Panc1 (cell line): ENCODE measurements around the gene BAIAP3. TPM values are rescaled to one million over a fixed set of nuclear protein-coding genes. Genes with fewer than 3 reads are reported as not detected.
"Not testable (repeated sequence)": the region's sequence is repeated elsewhere in the genome, so short reads cannot be mapped to it uniquely, and the experiment has no call there.

ENCODE experiments used
- ATAC-seq: fragments of 200-7000 bp; cut with Tn5 transposase; 2 replicates; pipeline ENCODE4 v1.9.1; 2020; ENCODE audit warnings: mild to moderate bottlenecking, moderate library complexity
- BruUV-seq: library from RNA; stranded (reverse); fragments of 400-500 nt; replicated peaks from 2 replicates; lab custom pipeline; 2021; lab: Mats Ljungman, UMichigan
- CTCF ChIA-PET: fragments of 300-600 bp; sonication (Branson Sonifier 250); formaldehyde crosslinking; loops from one replicate; lab custom pipeline; 2022; ENCODE audit warnings: antibody characterized with exemption; lab: Charles Lee
- POLR2A ChIA-PET: fragments of 300-600 bp; sonication (Branson Sonifier 250); formaldehyde crosslinking; loops from one replicate; lab custom pipeline; 2022; ENCODE audit warnings: antibody characterized with exemption; lab: Charles Lee
- DNase-seq: peaks from one replicate; pipeline ENCODE4 v3.0.0-alpha.2; 2010; ENCODE audit warnings: low read depth, low spot score
- H3K27ac ChIP-seq: 2 replicates; pipeline ENCODE4 v1.5.1; 2011; ENCODE audit warnings: mild to moderate bottlenecking, low read length, inconsistent platforms
- H3K27me3 ChIP-seq: fragments of 200-500 bp; sonication (Bioruptor generic); 2 replicates; pipeline ENCODE4 v1.6.0; 2014; ENCODE audit warnings: low read length, inconsistent platforms; ENCODE audit not compliant: control insufficient read depth, insufficient read depth
- H3K36me3 ChIP-seq: fragments of 200-500 bp; sonication (Bioruptor generic); 2 replicates; pipeline ENCODE4 v1.5.1; 2014; ENCODE audit warnings: inconsistent platforms, mild to moderate bottlenecking, low read length, moderate library complexity; ENCODE audit not compliant: control insufficient read depth, insufficient read depth
- H3K4me1 ChIP-seq: 2 replicates; pipeline ENCODE4 v1.5.1; 2011; ENCODE audit warnings: inconsistent platforms, mild to moderate bottlenecking, low read length, moderate library complexity; ENCODE audit not compliant: control insufficient read depth, insufficient read depth
- H3K4me3 ChIP-seq, 2 experiments: 2 replicates each; pipeline ENCODE4 v1.5.1; 2011 to 2012; ENCODE audit warnings: low read depth in 2 of 2, low read length in 2 of 2, mild to moderate bottlenecking in 2 of 2, inconsistent platforms in 1 of 2, moderate library complexity in 1 of 2
- H3K9me3 ChIP-seq: fragments of 200-500 bp; sonication (Bioruptor generic); 2 replicates; pipeline ENCODE4 v1.5.1; 2014; ENCODE audit warnings: low read depth, mild to moderate bottlenecking, inconsistent platforms, low read length, moderate library complexity; ENCODE audit not compliant: control insufficient read depth, insufficient read depth
- POLR2AphosphoS5 ChIP-seq: IDR thresholded peaks from 2 replicates; pipeline ENCODE4 v1.6.1; 2012; ENCODE audit warnings: mild to moderate bottlenecking, low read depth, low read length, moderate library complexity
- REST ChIP-seq, 2 experiments: IDR thresholded peaks; 2 replicates each; pipeline ENCODE4 v1.6.1; 2011 to 2012; ENCODE audit warnings: low read depth in 2 of 2, control low read depth in 1 of 2, low read length in 1 of 2, mild to moderate bottlenecking in 1 of 2, moderate library complexity in 1 of 2; ENCODE audit not compliant: insufficient read depth in 1 of 2
- SIN3A ChIP-seq: IDR thresholded peaks from 2 replicates; pipeline ENCODE4 v1.6.1; 2012; ENCODE audit warnings: low read depth, mild to moderate bottlenecking, low read length, moderate library complexity, borderline replicate concordance; ENCODE audit not compliant: insufficient read depth
- TCF7L2 ChIP-seq: IDR thresholded peaks from 2 replicates; pipeline ENCODE4 v1.6.1; 2011; ENCODE audit warnings: mild to moderate bottlenecking, low read depth, low read length, inconsistent platforms
- in situ Hi-C: cut with HindIII; loops from 2 replicates; pipeline ENCODE4 v1.10.0; 2016; ENCODE audit warnings: low sequenced_read_pairs, low pct_unique_long_range_greater_than_20kb
- intact Hi-C: fragments of 100-400 bp; cut with micrococcal nuclease; formaldehyde crosslinking; loops from one replicate; pipeline ENCODE4 v1.10.0; 2022; ENCODE audit not compliant: unreplicated experiment
- total RNA-seq: library from RNA; stranded (reverse); gene quantifications from one replicate; pipeline ENCODE4 v1.2.1, GENCODE V29; 2021; ENCODE audit not compliant: unreplicated experiment
- TF ChIP-seq, protein P1 (sequence below): fragments of 450-650 bp; IDR thresholded peaks from 2 replicates; pipeline ENCODE4 v1.5.1; 2017; ENCODE audit warnings: mild to moderate bottlenecking

Gene BAIAP3
- total RNA-seq, 1 experiment from 2014 or later, result 9.4 TPM

GRCh38 chr16:1292808-1293207, 40.6 kb upstream of the BAIAP3 start:
- BruUV-seq, POLR2A ChIA-PET, H3K9me3 ChIP-seq, ATAC-seq, intact Hi-C loops, in situ Hi-C loops, H3K27me3 ChIP-seq, DNase-seq, H3K27ac ChIP-seq, H3K36me3 ChIP-seq, CTCF ChIA-PET, H3K4me3 ChIP-seq: not testable (repeated sequence)
- H3K4me1 ChIP-seq, result peaks cover 19% of the 10 kb centered on the region

DNA sequence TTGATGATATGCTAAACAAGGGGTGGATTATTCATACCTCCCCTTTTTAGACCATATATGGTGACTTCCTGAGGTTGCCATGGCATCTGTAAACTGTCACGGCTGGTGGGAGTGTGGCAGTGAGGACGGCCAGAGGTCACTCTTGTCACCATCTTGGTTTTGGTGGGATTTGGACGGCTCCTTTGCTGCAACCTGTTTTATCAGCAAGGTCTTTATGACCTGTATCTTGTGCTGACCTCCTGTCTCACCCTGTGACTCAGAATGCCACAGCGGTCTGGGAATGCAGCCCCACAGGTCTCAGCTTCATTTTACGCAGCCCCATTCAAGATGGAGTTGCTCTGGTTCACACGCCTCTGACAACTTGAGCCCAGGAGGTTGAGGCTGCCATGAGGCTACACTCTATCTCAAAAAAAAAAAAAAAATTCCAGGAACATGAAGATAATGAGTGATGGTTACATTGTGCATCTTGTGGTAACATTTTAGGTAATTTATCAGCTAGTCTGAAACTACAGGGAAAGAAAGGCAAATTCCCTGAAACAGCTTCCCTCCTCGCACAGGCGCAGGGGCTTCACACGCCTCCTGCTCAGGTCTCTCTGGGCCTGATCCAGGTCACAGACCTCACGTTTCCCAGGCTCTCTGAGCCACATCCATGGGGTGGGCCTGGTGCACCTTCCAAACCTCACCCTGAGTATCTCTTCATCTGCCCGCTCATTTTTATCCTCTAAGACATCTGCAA, 39.4 kb upstream of the BAIAP3 start:
- 0 out of 2 replicates have a peak overlapping the region, but pooled peaks have one; percentile 11 for H3K27ac ChIP-seq
- ATAC-seq (no peak), DNase-seq (no peak)
- H3K4me1 ChIP-seq, result peaks cover 18% of the 10 kb centered on the region
- no peak overlapping the region for H3K4me3 ChIP-seq
- intact Hi-C loops (no loop called here), in situ Hi-C loops (no loop called here)
- ChIA-PET POLR2A (interaction anchor here (0.7 kb wide), 1 partner anchor 16 kb away, joined by 7 read pairs; no protein-coding TSS in a partner anchor), CTCF (interaction anchor here (0.6 kb wide), 1 partner anchor 10 kb away, joined by 3 read pairs; no protein-coding TSS in a partner anchor)
- no peaks in the 10 kb centered on the region for H3K27me3 ChIP-seq
- TF ChIP-seq SIN3A (no peak), POLR2AphosphoS5 (no peak), TCF7L2 (no peak), REST (IDR thresholded peaks at IDR 0.05; ENCODE audit: insufficient read depth in 1 of 2, low read depth in 2 of 2, low read length in 1 of 2) (no peak)
- TF ChIP-seq, protein P1, sequence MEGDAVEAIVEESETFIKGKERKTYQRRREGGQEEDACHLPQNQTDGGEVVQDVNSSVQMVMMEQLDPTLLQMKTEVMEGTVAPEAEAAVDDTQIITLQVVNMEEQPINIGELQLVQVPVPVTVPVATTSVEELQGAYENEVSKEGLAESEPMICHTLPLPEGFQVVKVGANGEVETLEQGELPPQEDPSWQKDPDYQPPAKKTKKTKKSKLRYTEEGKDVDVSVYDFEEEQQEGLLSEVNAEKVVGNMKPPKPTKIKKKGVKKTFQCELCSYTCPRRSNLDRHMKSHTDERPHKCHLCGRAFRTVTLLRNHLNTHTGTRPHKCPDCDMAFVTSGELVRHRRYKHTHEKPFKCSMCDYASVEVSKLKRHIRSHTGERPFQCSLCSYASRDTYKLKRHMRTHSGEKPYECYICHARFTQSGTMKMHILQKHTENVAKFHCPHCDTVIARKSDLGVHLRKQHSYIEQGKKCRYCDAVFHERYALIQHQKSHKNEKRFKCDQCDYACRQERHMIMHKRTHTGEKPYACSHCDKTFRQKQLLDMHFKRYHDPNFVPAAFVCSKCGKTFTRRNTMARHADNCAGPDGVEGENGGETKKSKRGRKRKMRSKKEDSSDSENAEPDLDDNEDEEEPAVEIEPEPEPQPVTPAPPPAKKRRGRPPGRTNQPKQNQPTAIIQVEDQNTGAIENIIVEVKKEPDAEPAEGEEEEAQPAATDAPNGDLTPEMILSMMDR, result no peak
- H3K36me3 ChIP-seq, result no peaks in the 10 kb centered on the region
- H3K9me3 ChIP-seq, result no peaks in the 10 kb centered on the region
- no TSS peak for BruUV-seq

DNA sequence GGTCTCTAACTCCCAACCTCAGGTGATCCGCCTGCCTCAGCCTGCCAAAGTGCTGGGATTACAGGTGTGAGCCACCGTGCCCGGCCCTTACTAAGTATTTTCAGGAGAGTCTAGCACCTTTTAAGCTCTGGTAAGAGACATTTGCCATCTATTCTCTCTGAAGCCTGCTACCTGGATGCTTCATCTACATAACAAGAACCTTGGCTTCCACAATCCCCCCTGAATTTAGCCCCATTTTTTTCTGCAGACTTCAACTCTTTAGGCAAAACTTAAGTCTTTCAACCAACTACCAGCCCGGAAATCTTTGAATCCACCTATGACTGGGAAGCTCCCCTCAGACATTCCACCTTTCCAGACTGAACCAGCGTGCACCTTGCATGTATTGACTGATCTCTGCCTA, 38.0 kb upstream of the BAIAP3 start:
- H3K4me1 ChIP-seq, result peaks cover 19% of the 10 kb centered on the region
- no peak for TF ChIP-seq SIN3A
- TF ChIP-seq, protein P1, result no peak
- H3K9me3 ChIP-seq, result no peaks in the 10 kb centered on the region
- no peak overlapping the region for H3K27ac ChIP-seq
- H3K4me3 ChIP-seq, result no peak overlapping the region
- DNase-seq, result no peak
- no peaks in the 10 kb centered on the region for H3K27me3 ChIP-seq
- no peak for ATAC-seq
- in situ Hi-C loops (no loop called here), intact Hi-C loops (no loop called here)
- CTCF ChIA-PET, result no interaction called here
- BruUV-seq, result no TSS peak
- POLR2A ChIA-PET, result interaction anchor here (0.5 kb wide), 1 partner anchor 10 kb away, joined by 4 read pairs; no protein-coding TSS in a partner anchor
- H3K36me3 ChIP-seq, result no peaks in the 10 kb centered on the region

- H3K36me3 ChIP-seq, intact Hi-C loops, CTCF ChIA-PET, DNase-seq, H3K27me3 ChIP-seq, H3K9me3 ChIP-seq, H3K4me3 ChIP-seq, BruUV-seq, in situ Hi-C loops, POLR2A ChIA-PET, ATAC-seq: not testable (repeated sequence)
- Histone ChIP-seq H3K27ac (peak overlapping the region; percentile 84; the same call in 1 of the 2 replicates), H3K4me1 (peaks cover 16% of the 10 kb centered on the region)
Observed at GRCh38 chr16:1296688-1297017, 36.8 kb upstream of the BAIAP3 start.
